ENCODE measurements around the gene TNRC6A. TPM values are rescaled to one million over a fixed set of nuclear protein-coding genes. Genes with fewer than 3 reads are reported as not detected.

Gene TNRC6A
- total RNA-seq, 2 donors from 2014 or later: 81.5 to 84.7 TPM

- Histone ChIP-seq H3K4me1 (ENCODE audit: control insufficient read depth, insufficient read depth, low read length) (no peaks in the 10 kb centered on the region), H3K36me3 (ENCODE audit: control insufficient read depth, insufficient read depth, low read length) (no peaks in the 10 kb centered on the region), H3K9ac (ENCODE audit: extremely low read depth, low read length, poor library complexity, severe bottlenecking) (no peak overlapping the region), H3K27me3 (ENCODE audit: control insufficient read depth, insufficient read depth, low read length, poor library complexity, severe bottlenecking) (no peaks in the 10 kb centered on the region), H3K4me3 (ENCODE audit: low read length) (no peak overlapping the region), H3K27ac (ENCODE audit: low read depth, low read length) (no peak overlapping the region), H3K9me3 (ENCODE audit: control insufficient read depth, low read length) (peaks cover 8% of the 10 kb centered on the region)
- Mint-ChIP-seq H3K4me1 (no peaks in the 10 kb centered on the region), H3K27ac (no peak overlapping the region), H3K36me3 (ENCODE audit: low read depth) (no peaks in the 10 kb centered on the region), H3K27me3 (ENCODE audit: insufficient read depth) (no peaks in the 10 kb centered on the region), H3K9me3 (no peaks in the 10 kb centered on the region), H3K4me3 (no peak overlapping the region)
- TF ChIP-seq, protein P1, sequence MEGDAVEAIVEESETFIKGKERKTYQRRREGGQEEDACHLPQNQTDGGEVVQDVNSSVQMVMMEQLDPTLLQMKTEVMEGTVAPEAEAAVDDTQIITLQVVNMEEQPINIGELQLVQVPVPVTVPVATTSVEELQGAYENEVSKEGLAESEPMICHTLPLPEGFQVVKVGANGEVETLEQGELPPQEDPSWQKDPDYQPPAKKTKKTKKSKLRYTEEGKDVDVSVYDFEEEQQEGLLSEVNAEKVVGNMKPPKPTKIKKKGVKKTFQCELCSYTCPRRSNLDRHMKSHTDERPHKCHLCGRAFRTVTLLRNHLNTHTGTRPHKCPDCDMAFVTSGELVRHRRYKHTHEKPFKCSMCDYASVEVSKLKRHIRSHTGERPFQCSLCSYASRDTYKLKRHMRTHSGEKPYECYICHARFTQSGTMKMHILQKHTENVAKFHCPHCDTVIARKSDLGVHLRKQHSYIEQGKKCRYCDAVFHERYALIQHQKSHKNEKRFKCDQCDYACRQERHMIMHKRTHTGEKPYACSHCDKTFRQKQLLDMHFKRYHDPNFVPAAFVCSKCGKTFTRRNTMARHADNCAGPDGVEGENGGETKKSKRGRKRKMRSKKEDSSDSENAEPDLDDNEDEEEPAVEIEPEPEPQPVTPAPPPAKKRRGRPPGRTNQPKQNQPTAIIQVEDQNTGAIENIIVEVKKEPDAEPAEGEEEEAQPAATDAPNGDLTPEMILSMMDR (conservative IDR thresholded peaks at IDR 0.05): no peak
- WGBS, 2 experiments (ENCODE audit: insufficient coverage in 1 of 2, insufficient read length in 1 of 2): 85 to 89% methylated on average over 5 to 8 of the region's 8 CpGs
- no peak for DNase-seq
Observed at GRCh38 chr16:24869033-24869432, 139.6 kb downstream of the TNRC6A start.

DNA sequence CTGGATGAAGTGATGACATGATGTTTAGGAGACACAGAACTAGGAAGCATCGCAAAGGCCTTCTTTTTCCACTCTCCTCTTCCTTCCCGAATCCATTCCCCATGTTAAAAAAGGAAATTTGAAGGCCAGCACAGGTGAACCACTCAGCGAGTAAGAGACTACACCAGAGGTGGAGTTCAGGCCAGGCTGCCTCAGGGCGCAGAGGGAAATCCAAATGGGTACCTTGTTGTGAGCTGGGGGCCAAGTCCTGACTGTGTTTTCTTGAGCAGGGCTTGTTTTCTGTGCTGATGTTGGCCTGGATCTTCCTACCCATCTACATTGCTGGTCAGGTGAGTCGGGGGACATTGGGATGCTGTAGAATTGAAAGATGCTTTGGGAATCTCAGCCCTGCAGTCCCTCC, 142.4 kb downstream of the TNRC6A start:
- Mint-ChIP-seq H3K27ac (no peak overlapping the region), H3K9me3 (no peaks in the 10 kb centered on the region), H3K4me1 (no peaks in the 10 kb centered on the region), H3K4me3 (no peak overlapping the region), H3K27me3 (ENCODE audit: insufficient read depth) (no peaks in the 10 kb centered on the region), H3K36me3 (ENCODE audit: low read depth) (no peaks in the 10 kb centered on the region)
- 89 to 94% methylated on average over 5 of the region's 5 CpGs for whole genome bisulfite sequencing, 2 experiments (ENCODE audit: insufficient coverage in 1 of 2, insufficient read length in 1 of 2)
- no peak for DNase-seq
- Histone ChIP-seq H3K9ac (ENCODE audit: extremely low read depth, low read length, poor library complexity, severe bottlenecking) (no peak overlapping the region), H3K36me3 (ENCODE audit: control insufficient read depth, insufficient read depth, low read length) (no peaks in the 10 kb centered on the region), H3K4me3 (ENCODE audit: low read length) (no peak overlapping the region), H3K9me3 (ENCODE audit: control insufficient read depth, low read length) (no peaks in the 10 kb centered on the region), H3K27ac (ENCODE audit: low read depth, low read length) (no peak overlapping the region), H3K27me3 (ENCODE audit: control insufficient read depth, insufficient read depth, low read length, poor library complexity, severe bottlenecking) (no peaks in the 10 kb centered on the region), H3K4me1 (ENCODE audit: control insufficient read depth, insufficient read depth, low read length) (no peaks in the 10 kb centered on the region)
- TF ChIP-seq, protein P1 (conservative IDR thresholded peaks at IDR 0.05): no peak

DNA sequence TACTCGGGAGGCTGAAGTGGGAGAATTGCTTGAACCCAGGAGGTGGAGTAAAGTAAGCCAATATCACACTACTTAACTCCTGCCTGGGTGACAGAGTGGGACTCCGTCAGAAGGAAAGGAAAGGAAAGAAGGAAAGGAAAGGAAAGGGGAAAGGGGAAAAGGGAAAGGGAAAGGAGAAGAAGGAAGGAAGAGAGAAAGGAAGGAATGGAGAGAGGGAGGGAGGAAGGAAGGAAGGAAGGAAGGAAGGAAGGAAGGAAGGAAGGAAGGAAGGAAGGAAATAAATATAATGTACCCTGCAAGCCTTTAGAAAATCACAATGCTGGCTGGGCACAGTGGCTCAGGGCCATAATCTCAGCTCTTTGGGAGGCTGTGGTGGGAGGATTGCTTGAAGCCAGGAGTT, 143.6 kb downstream of the TNRC6A start:
- 77% methylated on average over 2 of the region's 2 CpGs; no CpG with 5 or more reads in 1 of the 2 experiments for WGBS, 2 experiments (ENCODE audit: insufficient coverage in 1 of 2, insufficient read length in 1 of 2)
- DNase-seq: no peak
- Histone ChIP-seq H3K36me3 (ENCODE audit: control insufficient read depth, insufficient read depth, low read length) (no peaks in the 10 kb centered on the region), H3K9me3 (ENCODE audit: control insufficient read depth, low read length) (no peaks in the 10 kb centered on the region), H3K4me3 (ENCODE audit: low read length) (no peak overlapping the region), H3K27me3 (ENCODE audit: control insufficient read depth, insufficient read depth, low read length, poor library complexity, severe bottlenecking) (no peaks in the 10 kb centered on the region), H3K4me1 (ENCODE audit: control insufficient read depth, insufficient read depth, low read length) (no peaks in the 10 kb centered on the region), H3K27ac (ENCODE audit: low read depth, low read length) (no peak overlapping the region), H3K9ac (ENCODE audit: extremely low read depth, low read length, poor library complexity, severe bottlenecking) (no peak overlapping the region)
- H3K4me3 Mint-ChIP-seq: no peak overlapping the region
- TF ChIP-seq, protein P1 (conservative IDR thresholded peaks at IDR 0.05): no peak
- H3K4me1 Mint-ChIP-seq: no peaks in the 10 kb centered on the region
- no peak overlapping the region for H3K27ac Mint-ChIP-seq
- H3K27me3 Mint-ChIP-seq (ENCODE audit: insufficient read depth): no peaks in the 10 kb centered on the region
- H3K9me3 Mint-ChIP-seq: no peaks in the 10 kb centered on the region
- no peaks in the 10 kb centered on the region for H3K36me3 Mint-ChIP-seq (ENCODE audit: low read depth)

Measured in endodermal cell (in vitro differentiated cells).